GOT3 (cell line): ENCODE results near the gene HYOU1.
"Not testable (repeated sequence)": the region's sequence is repeated elsewhere in the genome, so short reads cannot be mapped to it uniquely, and the experiment has no call there.

ENCODE experiments used
- DNase-seq: peaks from one replicate; lab custom pipeline; 2025; ENCODE audit warnings: mixed read lengths; lab: John Stamatoyannopoulos, UW

HYOU1 gene

DNA sequence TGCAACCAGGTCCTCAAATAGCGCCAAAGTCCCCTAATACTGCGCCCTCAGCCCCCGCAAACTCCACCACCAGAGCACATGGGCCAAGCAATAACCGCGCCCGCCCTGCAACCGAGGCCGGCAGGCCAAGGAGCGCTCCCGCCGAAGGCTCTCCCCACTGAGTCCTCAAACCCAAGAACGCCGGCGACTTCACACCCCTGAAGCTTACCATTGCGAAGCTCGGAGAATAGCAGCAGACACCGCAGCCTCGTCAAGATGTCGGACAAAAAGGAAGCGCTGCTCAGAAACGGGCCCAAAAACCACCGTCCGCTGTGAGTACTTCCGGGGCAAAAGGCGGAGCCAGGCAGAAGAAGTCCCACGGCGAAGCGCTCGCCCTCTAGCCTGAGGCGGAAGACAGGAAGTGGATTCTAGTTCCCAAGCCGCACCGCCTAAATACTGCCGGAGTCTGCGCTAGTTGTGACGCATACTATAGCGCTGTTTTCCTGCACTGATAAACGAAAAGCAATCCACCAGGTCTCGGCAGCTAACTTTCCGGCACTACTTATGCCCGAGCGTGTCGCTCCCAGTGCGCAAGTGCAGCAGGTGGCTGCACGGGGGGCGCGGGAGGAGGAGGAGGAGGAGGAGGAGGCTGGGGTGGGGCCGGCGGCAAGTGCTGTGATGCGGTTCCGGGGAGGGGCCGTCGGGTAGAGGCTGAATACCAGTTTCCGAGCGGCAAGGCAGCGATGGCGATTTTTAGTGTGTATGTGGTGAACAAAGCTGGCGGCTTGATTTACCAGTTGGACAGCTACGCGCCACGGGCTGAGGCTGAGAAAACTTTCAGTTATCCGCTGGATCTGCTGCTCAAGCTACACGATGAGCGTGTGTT lies 38.7 kb downstream of the HYOU1 start, which contains the start of the genes RPS25 and TRAPPC4:
TSS of gene RPS25 (minus strand) at position 270 of the 865 bp plus-strand sequence. CDS start at position 211, 59 bp downstream.
TSS of gene TRAPPC4 (plus strand) at position 693 of the 865 bp plus-strand sequence. CDS start at position 723, 30 bp downstream.
- DNase-seq: peak; percentile 53

DNA sequence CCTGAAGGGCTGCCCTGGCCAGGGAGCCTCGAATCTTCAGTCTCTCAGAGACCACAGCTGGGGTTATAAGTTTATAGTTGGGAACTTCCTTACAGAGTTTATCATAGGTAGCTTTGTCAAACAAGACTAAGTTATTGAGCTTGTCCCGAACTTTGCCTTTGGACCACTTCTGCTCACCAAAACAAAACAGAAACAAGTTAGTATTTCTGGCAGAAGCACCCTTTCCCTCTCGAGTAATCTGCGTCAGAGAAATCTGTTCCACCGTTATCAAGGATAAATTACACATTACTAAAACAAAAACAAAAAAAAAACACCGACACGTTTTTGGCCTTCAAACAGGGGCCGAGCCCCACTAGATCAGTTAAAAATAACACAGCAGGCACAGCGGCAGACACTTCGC lies 39.6 kb downstream of the HYOU1 start:
- not testable (repeated sequence) for DNase-seq

DNA sequence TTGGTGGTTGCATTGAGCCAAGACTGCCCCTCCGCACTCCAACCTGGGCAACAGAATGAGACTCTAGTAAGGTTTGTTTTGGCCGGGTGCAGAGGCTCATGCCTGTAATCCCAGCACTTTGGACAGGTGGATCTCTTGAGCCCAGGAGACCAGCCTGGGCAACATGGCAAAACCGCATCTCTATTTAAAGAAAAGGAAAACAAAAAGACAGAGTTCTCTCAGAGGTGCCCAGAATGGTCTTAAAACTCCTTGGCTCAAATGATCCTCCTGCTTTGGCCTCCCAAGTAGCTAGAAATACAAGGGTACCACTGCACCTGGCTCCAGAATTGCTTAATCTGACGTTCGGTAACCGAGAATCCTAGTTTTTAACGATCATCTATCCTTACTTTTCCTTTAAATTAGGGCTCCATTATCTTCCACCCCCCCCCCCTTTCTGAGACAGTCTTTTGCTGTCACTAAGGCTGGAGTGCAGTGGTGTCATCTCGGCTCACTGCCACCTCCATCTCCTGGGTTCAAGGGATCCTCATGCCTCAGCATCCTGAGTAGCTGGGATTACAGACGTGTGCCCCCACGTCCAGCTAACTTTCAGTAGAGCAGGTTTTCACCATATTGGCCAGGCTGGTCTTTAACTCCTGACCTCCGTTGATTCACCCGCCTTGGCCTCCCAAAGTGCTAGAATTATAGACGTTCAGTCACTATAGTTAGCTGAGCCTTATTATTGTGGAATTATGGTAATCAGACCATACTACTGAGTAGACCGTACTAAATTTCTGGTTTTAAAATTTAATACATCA lies 40.6 kb downstream of the HYOU1 start:
- DNase-seq: no peak

GRCh38 chr11:119015054-119015611 lies 41.9 kb downstream of the HYOU1 start:
- DNase-seq: no peak

DNA sequence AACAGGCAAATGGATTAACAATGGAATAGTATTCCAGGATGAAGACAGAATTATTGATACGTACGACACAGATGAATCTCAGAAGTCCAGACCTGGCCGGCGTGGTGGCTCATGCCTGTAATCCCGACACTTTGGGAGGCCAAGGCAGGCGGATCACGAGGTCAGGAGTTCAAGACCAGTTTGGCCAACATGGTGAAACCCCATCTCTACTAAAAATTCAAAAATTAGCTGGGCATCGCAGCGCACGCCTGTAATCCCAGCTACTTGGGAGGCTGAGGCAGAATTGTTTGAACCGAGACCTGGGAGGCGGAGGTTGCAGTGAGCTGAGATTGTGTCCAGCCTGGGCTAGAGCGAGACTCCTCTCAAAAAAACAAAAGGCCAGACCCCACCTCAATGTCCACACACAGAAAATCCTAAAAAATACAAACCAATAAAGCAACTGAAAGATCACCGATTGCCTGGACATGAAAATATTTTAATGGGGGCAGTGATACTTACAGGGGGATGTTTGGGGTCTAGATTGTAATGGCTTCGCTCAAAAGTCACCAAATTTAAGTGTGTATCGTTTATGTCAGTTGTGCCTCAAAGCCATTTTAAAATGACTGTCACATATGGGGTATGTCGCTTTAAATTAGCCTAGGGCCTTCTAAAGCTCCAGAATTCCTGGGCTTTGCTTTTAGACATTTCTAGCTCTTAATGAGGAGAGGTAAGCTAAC lies 42.6 kb downstream of the HYOU1 start:
- DNase-seq: no peak

DNA sequence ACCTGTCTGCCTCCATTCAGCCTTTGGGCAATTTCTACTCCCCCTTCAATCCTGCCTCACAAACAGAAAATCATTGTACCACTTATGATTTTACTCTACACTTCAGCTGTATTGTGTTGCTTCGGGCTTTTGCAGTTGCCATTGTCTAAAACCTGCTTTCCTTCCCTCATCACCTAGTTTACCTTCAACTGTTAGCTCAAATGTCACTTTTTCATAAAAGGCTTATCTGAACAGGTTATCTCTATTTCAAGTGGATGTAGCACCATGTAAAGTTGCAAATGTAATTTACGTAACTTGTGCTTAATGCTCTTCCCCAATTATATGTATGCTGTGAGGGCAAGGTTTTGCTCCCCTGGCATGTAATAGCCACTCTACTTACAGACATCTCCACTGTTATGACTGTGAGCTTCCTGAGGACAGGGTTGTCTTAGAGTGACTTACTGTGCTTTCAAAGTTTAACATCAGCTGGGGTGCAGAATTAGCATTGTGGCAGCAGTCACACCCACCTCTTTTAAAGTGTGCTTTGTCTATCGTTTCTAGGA lies 44.3 kb downstream of the HYOU1 start:
- no peak for DNase-seq

DNA sequence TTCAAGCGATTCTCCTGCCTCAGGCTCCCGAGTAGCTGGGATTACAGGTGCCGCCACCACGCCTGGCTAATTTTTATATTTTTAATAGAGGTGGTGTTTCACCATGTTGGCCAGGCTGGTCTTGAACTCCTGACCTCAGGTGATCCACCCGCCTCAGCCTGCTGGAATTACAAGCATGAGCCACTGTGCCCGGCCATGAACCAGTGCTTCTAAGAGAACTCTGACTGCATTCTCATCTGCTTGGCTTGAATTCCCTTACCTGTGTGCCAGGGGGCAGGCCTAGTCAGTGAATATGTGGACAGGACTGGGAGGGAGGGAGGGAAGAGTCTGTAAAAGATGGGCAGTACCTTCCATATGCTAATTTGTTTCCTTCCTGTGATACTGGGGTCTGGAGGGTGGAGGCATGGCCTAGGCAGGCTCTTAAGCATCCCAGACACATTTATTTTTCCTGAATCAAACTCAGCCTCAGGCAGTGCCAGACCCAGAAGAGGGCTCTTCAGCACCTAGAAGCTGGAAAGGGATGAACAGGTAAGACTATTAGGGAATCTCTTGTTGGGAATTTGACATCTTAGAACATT lies 45.4 kb downstream of the HYOU1 start:
- DNase-seq: no peak

GRCh38 chr11:119006656-119007055 lies 50.3 kb downstream of the HYOU1 start:
- DNase-seq: no peak

- DNase-seq: no peak
Measured at GRCh38 chr11:119000906-119001305, 56.1 kb downstream of the HYOU1 start.

DNA sequence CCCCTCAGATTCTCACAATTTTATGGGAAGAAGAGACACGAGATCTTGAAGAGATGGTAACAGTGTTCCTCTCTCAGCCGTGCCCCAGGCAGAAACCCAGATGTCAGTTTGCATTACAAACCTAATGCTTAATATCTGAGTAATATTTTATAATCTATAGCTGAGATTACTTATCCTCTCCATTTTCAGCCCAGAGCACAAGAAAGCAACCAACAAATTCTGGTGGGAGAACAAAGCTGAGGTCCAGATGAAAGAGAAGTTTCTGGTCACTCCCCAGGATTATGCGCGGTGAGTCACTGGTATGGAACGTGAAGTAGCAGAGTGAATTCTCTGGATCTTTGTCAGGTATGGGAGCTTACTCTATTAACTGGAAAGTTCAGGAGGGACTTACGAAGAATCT lies 58.2 kb downstream of the HYOU1 start:
- no peak for DNase-seq

- no peak for DNase-seq
Measured at GRCh38 chr11:118998388-118998717, 58.7 kb downstream of the HYOU1 start.

DNA sequence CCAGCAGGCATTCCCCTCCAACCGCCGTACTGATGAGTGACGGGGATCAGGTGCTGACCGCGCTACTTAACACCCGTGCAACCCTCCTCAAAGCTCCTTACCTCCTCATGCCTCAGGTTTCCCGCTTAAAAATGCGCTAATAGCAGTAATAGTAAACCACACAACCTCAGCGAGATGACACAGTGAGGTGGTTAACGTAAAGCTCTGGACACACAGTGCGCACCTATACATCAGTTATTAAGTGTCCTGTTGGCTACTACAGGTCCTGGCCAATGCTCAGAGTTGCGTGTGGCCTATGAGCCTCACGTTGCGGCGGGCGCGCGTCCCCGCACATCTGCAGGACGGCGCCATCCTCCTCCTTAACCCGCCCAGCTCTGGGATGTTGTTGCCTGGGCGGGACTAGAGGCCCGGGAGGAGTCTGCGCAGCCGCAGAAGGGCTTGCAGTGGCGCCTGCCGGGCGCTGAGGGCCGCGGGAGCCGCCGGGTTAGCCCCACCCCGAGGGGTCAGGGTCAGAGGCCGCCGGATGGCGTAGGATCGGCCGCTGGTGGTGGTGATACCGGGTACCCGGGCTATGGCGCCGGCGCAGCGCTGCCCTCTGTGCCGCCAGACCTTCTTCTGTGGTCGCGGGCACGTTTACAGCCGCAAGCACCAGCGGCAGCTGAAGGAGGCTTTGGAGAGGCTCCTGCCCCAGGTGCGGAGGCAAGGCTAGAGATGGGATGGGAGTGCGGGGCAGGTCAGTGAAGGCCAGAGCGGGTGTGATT lies 59.2 kb downstream of the HYOU1 start, which contains the start of gene CENATAC:
TSS of gene CENATAC (plus strand) at position 512 of the 761 bp plus-strand sequence. CDS start at position 572, 60 bp downstream.
- peak; percentile 42 for DNase-seq

- DNase-seq: no peak
Measured at GRCh38 chr11:118996926-118997626, 59.9 kb downstream of the HYOU1 start.
